Adrenal gland (tissue), 12 donors: ENCODE data around the gene WDFY4. TPM values are rescaled to one million over a fixed set of nuclear protein-coding genes. Genes with fewer than 3 reads are reported as not detected.

Experiments
- DNase-seq, 7 donors: peaks; one replicate each; pipeline ENCODE4 v3.0.0-alpha.2; 2019 to 2020
- H3K27ac ChIP-seq, 5 donors: fragments of 200-600 bp; sonication (generic) in 4 of 5; 1 replicate in 3 of 5; 2 replicates in 2 of 5; pipeline versions ENCODE4 v1.5.1 to v1.8.0; 2016 to 2020; ENCODE audit warnings: mild to moderate bottlenecking in 1 of 5
- H3K27me3 ChIP-seq: fragments of 200-600 bp; 2 replicates; pipeline ENCODE4 v1.8.0; 2021
- H3K36me3 ChIP-seq, 2 donors: fragments of 200-600 bp; replicated peaks in 1 of 2; 1 replicate in 1 of 2; 2 replicates in 1 of 2; pipeline versions ENCODE4 v1.5.1 to v1.8.0; 2018 to 2022
- H3K4me1 ChIP-seq, 2 donors: fragments of 200-600 bp; replicated peaks in 1 of 2; 1 replicate in 1 of 2; 2 replicates in 1 of 2; pipeline versions ENCODE4 v1.5.1 to v1.8.0; 2018 to 2021
- H3K4me3 ChIP-seq, 4 donors: fragments of 200-600 bp; sonication (generic) in 3 of 4; one replicate each; pipeline ENCODE4 v1.5.1; 2016 to 2018
- H3K9me3 ChIP-seq, 3 donors: fragments of 200-600 bp; sonication (generic) in 1 of 3; replicated peaks in 1 of 3; 1 replicate in 2 of 3; 2 replicates in 1 of 3; pipeline versions ENCODE4 v1.5.1 to v1.8.0; 2016 to 2021
- CTCF ChIP-seq, 6 experiments: fragments of 450-650 bp in 4 of 6; fragments of 200-600 bp in 2 of 6; sonication (generic) in 1 of 6; IDR thresholded peaks; 1 replicate in 5 of 6; 2 replicates in 1 of 6; pipeline versions ENCODE4 v1.5.1 to v1.8.0; 2016 to 2021; ENCODE audit warnings: antibody characterized with exemption in 6 of 6, mild to moderate bottlenecking in 2 of 6, moderate library complexity in 1 of 6
- POLR2A ChIP-seq, 2 donors: fragments of 450-650 bp; IDR thresholded peaks; one replicate each; pipeline ENCODE4 v1.6.1; 2017; ENCODE audit warnings: antibody characterized with exemption in 2 of 2, mild to moderate bottlenecking in 2 of 2, moderate library complexity in 1 of 2
- whole genome bisulfite sequencing, 4 donors: extraction: QIAGEN DNeasy Blood & Tissue Kit in 2 of 4; methylation state at CpG; one replicate each; pipeline versions ENCODE4 v1.1.5 to v1.1.7; 2013 to 2017; 5-methylcytosine and 5-hydroxymethylcytosine counted together
- intact Hi-C, 2 donors: fragments of 100-400 bp; cut with DNase I; formaldehyde crosslinking; loops; one replicate each; pipeline versions ENCODE4 v1.14.1 to v1.15.0; 2022 to 2023
- polyA plus RNA-seq, 3 donors: library from polyadenylated mRNA; stranded (reverse); fragments of 200-250 nt in 2 of 3; fragments of 350-450 nt in 1 of 3; fragmentation: Illumina TruSeq in 1 of 3; extraction: RNeasy Lipid Tissue Mini Kit (QIAGEN cat#74804) in 1 of 3; gene quantifications; one replicate each; pipeline ENCODE4 v1.2.3, GENCODE V29; 2013 to 2014
- total RNA-seq, 9 donors: library from RNA; depleted of rRNA in 4 of 9; stranded (reverse); fragments of >200 nt in 4 of 9; fragments of 120-200 nt in 1 of 9; fragmentation: NEBNext Ultra II Directional in 1 of 9; extraction: Animal tissue kit (Norgen Biotek cat#: 25700) in 1 of 9; gene quantifications; one replicate each; pipeline versions ENCODE4 v1.1.0 to v1.2.4, GENCODE V29; 2013 to 2023
- donor health status: healthy with polysubstance abuse.
- donor health status: Bipolar disorder and iron deficiency.
- donor health status: DM: yes; HTN: yes; CAD: no.
- donor health status: DM: no; HTN: no; CAD: no.
- donor health status: DM: no; HTN: no; CAD: no.
- donor health status: DM: yes; HTN: yes; CAD: no.

WDFY4 gene
- total and polyA plus RNA-seq, 12 donors = 0.61 to 9.9 (median 5.7) TPM

DNA sequence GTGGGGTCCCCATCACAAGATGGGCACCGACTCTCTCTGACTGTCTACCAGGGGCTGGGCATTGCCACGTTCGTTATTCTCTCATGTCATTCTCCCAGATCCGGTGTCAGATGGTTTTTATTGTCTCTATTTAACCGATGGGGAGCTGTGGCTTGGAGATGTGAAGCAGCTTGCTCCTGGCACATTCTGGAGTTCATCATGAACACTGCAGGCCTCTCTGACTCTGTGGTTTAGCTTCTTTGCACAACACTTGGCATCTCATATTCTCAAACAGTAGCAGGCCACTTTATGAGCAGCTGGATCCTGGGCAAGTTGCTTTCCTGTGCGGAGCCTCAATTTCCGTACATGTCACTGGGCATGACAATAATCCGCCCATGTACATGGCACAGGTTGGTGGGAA lies 135.1 kb downstream of the WDFY4 start:
- H3K27ac ChIP-seq = no peak overlapping the region
- 83 to 92% (median 85%) methylated on average over 8 of the region's 8 CpGs for WGBS, 4 donors
- intact Hi-C loops = no loop called here
- no peaks in the 10 kb centered on the region for H3K27me3 ChIP-seq
- H3K4me1 ChIP-seq = no peaks in the 10 kb centered on the region
- TF ChIP-seq CTCF (IDR thresholded peaks at IDR 0.05) (no peak), POLR2A (IDR thresholded peaks at IDR 0.05) (no peak)
- no peak overlapping the region for H3K4me3 ChIP-seq
- H3K9me3 ChIP-seq = no peaks in the 10 kb centered on the region
- H3K36me3 ChIP-seq = no peaks in the 10 kb centered on the region
- no peak for DNase-seq

GRCh38 chr10:48820231-48820630 lies 135.6 kb downstream of the WDFY4 start:
- no peaks in the 10 kb centered on the region for H3K4me1 ChIP-seq
- no peak overlapping the region for H3K27ac ChIP-seq
- TF ChIP-seq CTCF (IDR thresholded peaks at IDR 0.05) (no peak), POLR2A (IDR thresholded peaks at IDR 0.05) (no peak)
- H3K36me3 ChIP-seq = no peaks in the 10 kb centered on the region
- 92% methylated on average over 3 to 9 of the region's 9 CpGs for WGBS, 4 donors
- intact Hi-C loops = no loop called here
- no peak for DNase-seq
- no peak overlapping the region for H3K4me3 ChIP-seq
- H3K9me3 ChIP-seq = no peaks in the 10 kb centered on the region
- H3K27me3 ChIP-seq = no peaks in the 10 kb centered on the region

DNA sequence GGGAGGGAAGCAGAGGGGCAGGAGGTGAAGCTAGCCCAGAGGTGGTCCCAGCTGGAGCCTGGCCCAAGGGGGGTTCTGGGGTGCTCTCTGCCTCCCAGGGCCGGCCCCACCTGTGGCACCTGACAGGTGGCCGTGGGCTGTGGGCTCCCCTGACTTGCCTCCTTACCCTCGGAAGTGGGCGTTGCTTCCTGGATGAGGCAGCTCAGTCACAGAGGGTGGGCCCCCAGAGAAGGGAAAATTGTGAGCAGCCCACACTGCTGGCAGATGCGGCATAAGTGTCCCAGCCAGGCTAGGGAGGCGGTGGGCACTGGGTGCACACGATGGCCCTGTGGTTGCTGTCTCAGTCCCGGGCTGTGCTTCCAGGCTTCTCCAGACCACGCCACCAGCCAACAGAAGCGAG lies 136.0 kb downstream of the WDFY4 start:
- no peak for DNase-seq
- TF ChIP-seq CTCF (IDR thresholded peaks at IDR 0.05) (no peak), POLR2A (IDR thresholded peaks at IDR 0.05) (no peak)
- 70 to 90% (median 87%) methylated on average over 5 to 10 of the region's 10 CpGs for WGBS, 4 donors
- no peaks in the 10 kb centered on the region for H3K9me3 ChIP-seq
- no peaks in the 10 kb centered on the region for H3K36me3 ChIP-seq
- intact Hi-C loops = no loop called here
- H3K4me1 ChIP-seq = no peaks in the 10 kb centered on the region
- H3K4me3 ChIP-seq = no peak overlapping the region
- no peaks in the 10 kb centered on the region for H3K27me3 ChIP-seq
- H3K27ac ChIP-seq = no peak overlapping the region

GRCh38 chr10:48821111-48821510 lies 136.4 kb downstream of the WDFY4 start:
- DNase-seq = peak in 1 of 7 donors; percentile 30
- Histone ChIP-seq H3K36me3 (no peaks in the 10 kb centered on the region), H3K4me3 (no peak overlapping the region), H3K27me3 (no peaks in the 10 kb centered on the region), H3K9me3 (no peaks in the 10 kb centered on the region), H3K27ac (no peak overlapping the region), H3K4me1 (no peaks in the 10 kb centered on the region)
- TF ChIP-seq CTCF (IDR thresholded peaks at IDR 0.05) (no peak), POLR2A (IDR thresholded peaks at IDR 0.05) (no peak)
- intact Hi-C loops = no loop called here
- 74 to 86% (median 81%) methylated on average over 4 of the region's 4 CpGs; no CpG with 5 or more reads in 1 of the 4 donors for WGBS, 4 donors
